WERI-Rb-1 (cell line): ENCODE results near the gene ZDHHC13.
A peak's percentile ranks its signal among the peaks of the same experiment; 100 is the strongest.

Experiments used
- DNase-seq: peaks from one replicate; pipeline ENCODE4 v3.0.0-alpha.2; 2020
- H3K27ac ChIP-seq: fragments of 250-450 bp; sonication (Bioruptor Pico); 2 replicates; pipeline ENCODE4 v1.5.1; 2020; ENCODE audit warnings: mild to moderate bottlenecking, moderate library complexity
- H3K27me3 ChIP-seq: fragments of 250-450 bp; sonication (Bioruptor Pico); 2 replicates; pipeline ENCODE4 v1.5.1; 2021; ENCODE audit warnings: mild to moderate bottlenecking, low read depth, moderate library complexity; ENCODE audit not compliant: insufficient read depth, severe bottlenecking
- H3K36me3 ChIP-seq: fragments of 250-450 bp; sonication (Bioruptor Pico); 2 replicates; pipeline ENCODE4 v1.5.1; 2020; ENCODE audit warnings: mild to moderate bottlenecking, moderate library complexity
- H3K4me3 ChIP-seq: 2 replicates; pipeline ENCODE4 v1.5.1; 2011; ENCODE audit warnings: low read depth, mild to moderate bottlenecking, control low read depth, low read length
- H3K9me3 ChIP-seq: fragments of 250-450 bp; sonication (Bioruptor Pico); 2 replicates; pipeline ENCODE4 v1.5.1; 2021; ENCODE audit warnings: mild to moderate bottlenecking, moderate library complexity; ENCODE audit not compliant: severe bottlenecking
- TF ChIP-seq, protein P1 (sequence below): IDR thresholded peaks from 2 replicates; pipeline ENCODE4 v1.5.1; 2011; ENCODE audit warnings: low read depth, mild to moderate bottlenecking, control low read depth, inconsistent platforms, low read length

ZDHHC13 gene

DNA sequence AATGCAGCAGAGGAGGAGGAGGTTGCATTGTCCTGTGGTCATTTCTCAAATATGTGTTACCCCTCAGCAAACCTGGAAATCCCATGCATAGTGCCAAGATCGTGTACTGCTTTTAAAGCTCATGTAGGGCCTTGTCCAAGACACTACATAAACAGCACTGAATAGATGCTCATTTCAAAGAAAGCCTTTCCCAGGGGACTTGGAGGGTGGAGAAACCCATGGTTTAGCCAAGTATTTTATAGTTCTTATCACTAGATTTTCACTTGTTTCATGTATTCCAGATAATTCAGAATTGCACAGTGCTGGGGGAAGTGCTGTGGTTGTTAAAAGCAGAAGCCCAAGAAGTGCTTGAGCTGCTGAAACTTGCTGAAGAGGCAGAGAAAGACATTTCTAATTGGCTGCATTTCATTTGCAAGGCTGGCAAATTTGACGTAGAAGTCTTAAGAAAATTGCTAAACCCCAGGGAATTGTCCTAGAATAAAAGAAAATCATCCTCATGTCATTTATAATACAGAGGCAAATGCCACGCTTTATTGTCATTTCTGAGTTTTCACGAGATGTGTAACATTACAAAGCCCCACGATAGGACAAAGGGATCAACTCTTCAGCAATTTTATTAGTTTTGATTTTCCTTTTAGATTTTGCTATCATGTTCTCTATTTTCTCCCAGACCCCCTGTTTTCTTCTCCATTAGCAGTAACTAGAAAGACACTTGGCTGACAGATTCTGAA lies 64.7 kb downstream of the ZDHHC13 start:
- Histone ChIP-seq H3K36me3 (no peaks in the 10 kb centered on the region; the same call in 1 of the 2 replicates), H3K9me3 (no peaks in the 10 kb centered on the region), H3K27ac (no peak overlapping the region), H3K4me3 (no peak overlapping the region), H3K27me3 (no peaks in the 10 kb centered on the region)
- DNase-seq, result no peak
- TF ChIP-seq, protein P1, sequence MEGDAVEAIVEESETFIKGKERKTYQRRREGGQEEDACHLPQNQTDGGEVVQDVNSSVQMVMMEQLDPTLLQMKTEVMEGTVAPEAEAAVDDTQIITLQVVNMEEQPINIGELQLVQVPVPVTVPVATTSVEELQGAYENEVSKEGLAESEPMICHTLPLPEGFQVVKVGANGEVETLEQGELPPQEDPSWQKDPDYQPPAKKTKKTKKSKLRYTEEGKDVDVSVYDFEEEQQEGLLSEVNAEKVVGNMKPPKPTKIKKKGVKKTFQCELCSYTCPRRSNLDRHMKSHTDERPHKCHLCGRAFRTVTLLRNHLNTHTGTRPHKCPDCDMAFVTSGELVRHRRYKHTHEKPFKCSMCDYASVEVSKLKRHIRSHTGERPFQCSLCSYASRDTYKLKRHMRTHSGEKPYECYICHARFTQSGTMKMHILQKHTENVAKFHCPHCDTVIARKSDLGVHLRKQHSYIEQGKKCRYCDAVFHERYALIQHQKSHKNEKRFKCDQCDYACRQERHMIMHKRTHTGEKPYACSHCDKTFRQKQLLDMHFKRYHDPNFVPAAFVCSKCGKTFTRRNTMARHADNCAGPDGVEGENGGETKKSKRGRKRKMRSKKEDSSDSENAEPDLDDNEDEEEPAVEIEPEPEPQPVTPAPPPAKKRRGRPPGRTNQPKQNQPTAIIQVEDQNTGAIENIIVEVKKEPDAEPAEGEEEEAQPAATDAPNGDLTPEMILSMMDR, result no peak

DNA sequence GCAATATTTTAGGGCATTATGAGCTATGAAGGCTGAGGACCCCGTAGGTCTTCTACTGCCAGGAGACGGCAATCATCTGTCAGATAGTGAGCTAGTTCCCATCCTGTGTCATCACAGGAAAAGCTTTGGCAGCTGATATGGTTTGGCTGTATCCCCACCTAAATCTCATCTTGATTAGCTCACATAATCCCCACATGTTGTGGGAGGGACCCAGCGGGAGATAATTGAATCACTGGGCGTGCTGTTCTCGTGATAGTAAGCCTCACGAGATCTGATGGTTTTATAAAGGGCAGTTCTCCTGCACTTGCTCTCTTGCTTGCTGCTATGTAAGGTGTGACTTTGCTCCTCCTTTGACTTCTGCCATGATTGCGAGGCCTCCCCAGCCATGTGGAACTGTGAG lies 66.7 kb downstream of the ZDHHC13 start:
- no peaks in the 10 kb centered on the region for H3K27me3 ChIP-seq
- TF ChIP-seq, protein P1, result no peak
- H3K4me3 ChIP-seq, result no peak overlapping the region
- H3K27ac ChIP-seq, result no peak overlapping the region
- peak; percentile 58 for DNase-seq
- no peaks in the 10 kb centered on the region for H3K36me3 ChIP-seq
- H3K9me3 ChIP-seq, result no peaks in the 10 kb centered on the region

GRCh38 chr11:19185036-19185435 lies 68.1 kb downstream of the ZDHHC13 start:
- Histone ChIP-seq H3K27me3 (no peaks in the 10 kb centered on the region), H3K4me3 (no peak overlapping the region), H3K27ac (no peak overlapping the region), H3K36me3 (no peaks in the 10 kb centered on the region), H3K9me3 (no peaks in the 10 kb centered on the region)
- DNase-seq, result no peak
- TF ChIP-seq, protein P1, result no peak

DNA sequence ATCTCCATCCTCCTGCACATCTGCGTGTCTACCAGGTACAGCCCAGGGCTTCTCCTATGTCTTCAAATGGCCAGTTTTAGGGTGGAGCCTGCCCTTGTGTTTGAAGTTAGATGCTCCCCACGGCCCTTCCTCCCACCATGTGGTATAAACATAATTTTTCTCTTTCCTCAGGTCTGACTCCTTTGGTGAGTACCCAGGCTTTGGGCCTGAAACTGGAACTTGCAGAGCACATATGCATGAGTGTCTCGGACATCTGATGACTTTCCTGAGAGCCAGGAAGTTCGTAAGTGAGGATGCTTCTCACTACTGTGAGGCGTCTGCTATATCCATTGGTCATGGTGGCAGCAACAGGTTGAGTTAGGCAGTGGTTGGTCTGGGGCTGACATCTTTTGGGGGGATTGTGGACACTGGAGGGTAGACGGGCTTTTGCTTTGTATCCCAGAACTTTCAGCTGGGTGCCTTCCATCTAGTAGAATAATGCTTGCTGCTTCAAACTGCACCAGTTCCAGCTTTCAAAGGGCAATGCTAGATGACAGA lies 68.6 kb downstream of the ZDHHC13 start:
- Histone ChIP-seq H3K9me3 (no peaks in the 10 kb centered on the region), H3K27ac (no peak overlapping the region), H3K4me3 (no peak overlapping the region), H3K27me3 (no peaks in the 10 kb centered on the region), H3K36me3 (no peaks in the 10 kb centered on the region)
- DNase-seq, result no peak
- TF ChIP-seq, protein P1, result no peak

- Histone ChIP-seq H3K27me3 (no peaks in the 10 kb centered on the region), H3K27ac (no peak overlapping the region)
Measured at GRCh38 chr11:19187114-19187832, 70.3 kb downstream of the ZDHHC13 start.

More at GRCh38 chr11:19187114-19187832, 70.3 kb downstream of the ZDHHC13 start:
- H3K9me3 ChIP-seq, result no peaks in the 10 kb centered on the region
- DNase-seq, result no peak
- TF ChIP-seq, protein P1, result no peak
- H3K4me3 ChIP-seq, result no peak overlapping the region
- no peaks in the 10 kb centered on the region for H3K36me3 ChIP-seq
